Activated naive CD4-positive, alpha-beta T cell treated with Interleukin-2 at 50 U/mL for 16 hours (primary cell): Measurements from ENCODE around the gene ZNF282.
"Not testable (repeated sequence)": the region's sequence is repeated elsewhere in the genome, so short reads cannot be mapped to it uniquely, and the experiment has no call there.

Experiments used
- DNase-seq: peaks from one replicate; pipeline ENCODE4 v3.0.0-alpha.2; 2020

The ZNF282 gene

DNA sequence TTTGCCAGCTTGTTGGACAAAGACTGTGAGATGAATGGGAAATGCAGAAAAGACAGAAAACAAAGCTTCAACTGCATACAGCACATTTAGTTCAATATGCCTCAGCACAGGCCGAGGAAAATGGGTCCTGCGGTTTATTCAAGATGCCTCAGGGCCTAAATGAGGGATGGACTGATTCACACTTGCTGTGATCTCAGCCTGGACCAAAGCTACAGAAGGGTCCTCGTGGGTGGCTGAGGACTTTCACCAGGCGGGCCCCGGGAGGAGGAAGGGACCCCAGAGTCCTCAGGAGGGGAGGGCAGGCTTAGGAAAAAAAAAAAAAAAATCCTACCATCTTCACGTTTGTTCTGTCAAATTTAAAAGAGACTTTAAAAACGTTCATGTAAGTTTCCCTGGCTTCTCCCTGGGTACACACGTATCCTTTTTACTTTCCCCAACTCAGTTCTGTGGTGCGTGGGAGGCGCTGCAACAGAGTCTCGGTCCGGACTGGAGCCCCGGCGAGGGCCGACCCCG lies 66.0 kb downstream of the ZNF282 start:
- DNase-seq, result peak; percentile 31

DNA sequence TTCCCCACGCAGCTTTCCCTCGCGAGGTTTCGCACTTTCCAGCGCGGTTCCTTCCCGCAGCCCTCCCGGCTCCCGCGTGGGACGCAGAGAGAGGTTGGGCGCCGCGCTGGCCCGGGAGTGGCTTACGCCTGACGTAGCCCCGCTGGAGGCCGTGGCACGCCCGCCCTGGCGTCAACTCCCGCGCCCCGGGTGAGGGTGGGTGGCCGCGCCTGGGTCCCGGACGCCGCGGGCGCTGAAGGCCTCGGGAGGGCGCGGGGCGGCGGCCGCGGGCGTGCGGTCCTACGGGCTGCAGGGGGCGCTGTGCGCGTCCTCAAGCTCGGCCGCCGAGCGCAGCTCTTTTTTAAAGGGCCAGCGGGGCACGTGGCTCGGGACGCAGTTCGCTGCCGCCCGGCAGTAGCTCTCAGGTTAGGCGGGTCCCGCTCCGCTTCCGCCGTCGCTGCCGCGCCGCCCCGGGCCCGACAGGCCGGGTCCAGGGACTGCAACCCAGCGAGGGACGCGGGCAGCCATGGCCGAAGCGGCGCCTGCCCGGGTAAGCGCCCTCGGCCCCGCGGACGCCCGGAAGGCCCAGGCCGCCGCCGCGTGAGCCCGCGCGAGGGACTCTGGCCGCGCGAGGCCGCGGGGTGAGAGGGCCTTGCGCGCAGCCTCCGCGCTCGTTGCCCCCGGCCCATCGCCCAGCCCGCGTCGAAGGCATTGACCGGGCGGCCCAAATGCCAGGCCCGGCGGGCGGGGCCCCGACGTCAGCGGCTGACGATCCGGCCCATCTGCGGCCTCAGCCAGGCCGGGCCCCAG lies 66.7 kb downstream of the ZNF282 start, which contains the start of gene ZNF783:
Gene ZNF783 (plus strand): TSS at position 368 of the 789 bp plus-strand sequence. CDS start 138 bp downstream, at position 506.
- DNase-seq, result peak; percentile 87

DNA sequence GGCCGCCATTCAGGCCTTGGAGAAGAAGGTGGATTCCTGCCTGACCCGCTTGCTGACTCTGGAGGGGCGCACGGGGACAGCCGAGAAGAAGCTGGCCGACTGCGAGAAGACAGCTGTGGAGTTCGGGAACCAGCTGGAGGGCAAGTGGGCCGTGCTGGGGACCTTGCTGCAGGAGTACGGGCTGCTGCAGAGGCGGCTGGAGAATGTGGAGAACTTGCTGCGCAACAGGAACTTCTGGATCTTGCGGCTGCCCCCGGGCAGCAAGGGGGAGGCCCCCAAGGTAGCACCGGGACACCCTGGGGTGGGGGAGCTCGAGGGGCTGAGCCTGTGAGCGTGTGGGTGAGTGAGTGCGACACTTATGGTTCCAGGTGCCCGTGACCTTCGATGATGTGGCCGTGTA lies 71.1 kb downstream of the ZNF282 start:
- no peak for DNase-seq

DNA sequence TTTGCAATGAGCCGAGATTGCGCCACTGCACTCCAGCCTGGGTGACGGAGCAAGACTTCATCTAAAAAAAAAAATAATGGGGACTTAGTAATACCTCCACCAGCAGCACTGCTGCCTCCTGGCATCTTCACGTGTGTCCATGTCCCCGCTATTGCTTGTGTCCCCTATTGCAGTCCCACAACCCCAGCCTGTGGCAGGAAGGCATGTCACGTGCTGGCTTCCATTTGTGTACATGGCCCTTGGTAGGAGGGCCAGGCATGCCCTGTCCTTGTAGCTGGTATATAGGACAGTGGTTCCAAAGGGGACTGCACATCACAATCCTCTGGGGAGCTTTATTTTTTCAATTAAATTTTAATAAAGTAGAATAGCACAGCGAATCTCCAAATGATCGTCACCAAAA lies 72.4 kb downstream of the ZNF282 start:
- no peak for DNase-seq

DNA sequence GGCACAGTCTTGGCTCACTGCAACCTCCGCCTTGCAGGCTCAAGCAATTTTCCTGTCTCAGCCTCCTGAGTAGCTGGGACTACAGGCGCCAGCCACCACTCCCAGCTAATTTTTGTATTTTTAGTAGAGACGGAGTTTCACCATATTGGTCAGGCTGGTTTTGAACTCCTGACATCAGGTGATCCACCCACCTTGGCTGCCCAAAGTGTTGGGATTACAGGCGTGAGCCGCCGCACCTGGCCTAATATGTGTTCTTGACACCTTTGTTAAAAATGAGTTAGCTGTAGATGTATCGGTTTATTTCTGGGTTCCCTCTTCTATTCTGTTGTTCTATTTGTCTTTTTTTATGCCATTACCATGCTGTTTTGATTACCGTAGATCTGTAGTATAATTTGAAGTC lies 79.1 kb downstream of the ZNF282 start:
- DNase-seq, result not testable (repeated sequence)
